Neural progenitor cell (in vitro differentiated cells): ENCODE results near the gene TMUB2. TPM values are rescaled to one million over a fixed set of nuclear protein-coding genes. Genes with fewer than 3 reads are reported as not detected.
"Not testable (repeated sequence)": the region's sequence is repeated elsewhere in the genome, so short reads cannot be mapped to it uniquely, and the experiment has no call there.

ENCODE experiments used
- DNase-seq: peaks from one replicate; pipeline ENCODE4 v3.0.0-alpha.2; 2016; ENCODE audit warnings: low spot score
- H2AFZ ChIP-seq: fragments of 200-600 bp; sonication (generic); replicated peaks from 2 replicates; pipeline ENCODE4 v1.6.1; 2016; ENCODE audit warnings: antibody characterized with exemption
- H3F3A ChIP-seq: fragments of 200-600 bp; sonication (generic); 2 replicates; pipeline ENCODE4 v1.6.1; 2016; ENCODE audit warnings: antibody characterized with exemption, low read depth
- H3K27ac ChIP-seq: fragments of 200-600 bp; sonication (generic); 2 replicates; pipeline ENCODE4 v1.5.1; 2016; ENCODE audit warnings: mild to moderate bottlenecking
- H3K27me3 ChIP-seq: fragments of 200-600 bp; sonication (generic); 2 replicates; pipeline ENCODE4 v1.6.1; 2016; ENCODE audit warnings: mild to moderate bottlenecking, moderate library complexity
- H3K36me3 ChIP-seq: fragments of 200-600 bp; sonication (generic); 2 replicates; pipeline ENCODE4 v1.5.1; 2016
- H3K4me1 ChIP-seq: fragments of 200-600 bp; sonication (generic); 2 replicates; pipeline ENCODE4 v1.6.1; 2016; ENCODE audit warnings: mixed run types
- H3K4me2 ChIP-seq: fragments of 200-600 bp; sonication (generic); 2 replicates; pipeline ENCODE4 v1.6.1; 2016
- H3K4me3 ChIP-seq: fragments of 200-600 bp; sonication (generic); 2 replicates; pipeline ENCODE4 v1.5.1; 2016
- H3K79me2 ChIP-seq: fragments of 200-600 bp; sonication (generic); 2 replicates; pipeline ENCODE4 v1.6.1; 2016; ENCODE audit warnings: low read depth
- H3K9ac ChIP-seq: fragments of 200-600 bp; sonication (generic); 2 replicates; pipeline ENCODE4 v1.6.1; 2016
- H3K9me3 ChIP-seq: fragments of 200-600 bp; sonication (generic); 2 replicates; pipeline ENCODE4 v1.5.1; 2016; ENCODE audit warnings: low read depth
- H4K20me1 ChIP-seq: fragments of 200-600 bp; sonication (generic); 2 replicates; pipeline ENCODE4 v1.6.1; 2016; ENCODE audit warnings: low read depth
- H3K27ac Mint-ChIP-seq: 3 replicates; pipeline ENCODE4 v1.8.0; 2021; ENCODE audit warnings: mixed read lengths
- H3K27me3 Mint-ChIP-seq: 2 replicates; pipeline ENCODE4 v1.8.0; 2022; ENCODE audit warnings: low read depth, mild to moderate bottlenecking, inconsistent platforms, moderate library complexity, mixed read lengths; ENCODE audit not compliant: insufficient read depth
- H3K36me3 Mint-ChIP-seq: 3 replicates; pipeline ENCODE4 v1.8.0; 2021; ENCODE audit warnings: mixed read lengths
- H3K4me1 Mint-ChIP-seq: 3 replicates; pipeline ENCODE4 v1.8.0; 2021; ENCODE audit warnings: mixed read lengths
- H3K4me3 Mint-ChIP-seq: 3 replicates; pipeline ENCODE4 v1.8.0; 2021; ENCODE audit warnings: mild to moderate bottlenecking, moderate library complexity, mixed read lengths
- H3K9me3 Mint-ChIP-seq: 3 replicates; pipeline ENCODE4 v1.8.0; 2020; ENCODE audit warnings: mixed read lengths
- CTCF ChIP-seq: fragments of 200-600 bp; sonication (generic); IDR thresholded peaks from 2 replicates; pipeline ENCODE4 v1.5.1; 2017; ENCODE audit warnings: antibody characterized with exemption, mild to moderate bottlenecking
- EZH2 ChIP-seq: fragments of 200-600 bp; sonication (generic); IDR thresholded peaks from 2 replicates; pipeline ENCODE4 v1.6.1; 2017; ENCODE audit warnings: antibody characterized with exemption, mild to moderate bottlenecking, moderate library complexity
- EZH2phosphoT487 ChIP-seq: fragments of 200-600 bp; sonication (generic); IDR thresholded peaks from 2 replicates; pipeline ENCODE4 v1.6.1; 2017; ENCODE audit warnings: antibody characterized with exemption
- total RNA-seq: library from RNA; depleted of rRNA; stranded (reverse); fragments of >200 nt; gene quantifications from 2 replicates; pipeline ENCODE4 v1.2.3, GENCODE V29; 2015; ENCODE audit warnings: low replicate concordance

Gene TMUB2
- total RNA-seq: 16.6 and 26.3 TPM in 2 replicates

DNA sequence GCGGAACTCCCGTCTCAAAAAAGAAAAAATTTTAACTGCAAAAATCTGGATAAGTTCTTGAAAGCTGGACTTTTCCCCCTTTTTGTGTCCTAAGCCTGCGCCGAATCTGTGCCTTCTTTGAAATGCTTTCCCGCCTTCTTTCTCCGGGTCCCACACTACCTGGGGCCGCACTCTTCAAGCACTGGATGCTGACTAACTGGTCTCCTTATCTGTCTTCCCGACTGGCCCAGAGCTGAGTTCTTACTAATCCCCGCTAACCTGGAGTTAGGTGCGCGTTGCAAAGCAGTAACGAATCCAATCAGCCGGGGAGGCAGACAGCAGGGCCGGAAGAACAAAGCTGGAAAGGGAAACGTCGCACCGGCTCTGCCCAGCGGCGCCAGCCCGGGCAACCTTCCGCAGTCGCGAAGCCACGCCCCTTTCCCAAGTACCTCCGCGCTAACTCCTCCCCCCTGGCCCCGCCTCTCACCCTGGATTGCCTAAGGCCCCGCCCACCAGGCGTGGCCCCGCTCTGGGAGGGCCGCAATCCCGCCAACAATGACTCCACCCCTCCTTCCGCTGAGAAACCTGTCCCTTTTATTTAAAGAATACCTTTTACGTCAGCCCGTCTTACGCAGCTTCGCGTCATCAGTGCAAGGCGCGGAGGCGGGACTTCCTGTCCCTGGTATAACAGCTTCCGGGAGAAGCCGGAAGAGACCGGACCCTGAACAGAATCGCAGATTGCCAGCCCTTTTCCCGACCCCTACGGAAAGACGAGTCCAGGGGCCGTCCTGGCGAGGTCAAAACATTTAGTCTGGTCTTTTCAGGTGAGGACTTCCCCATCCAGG, at the start of gene TMUB2:
Gene TMUB2 (plus strand): TSS at position 666 of the 824 bp plus-strand sequence. CDS start 737 bp downstream, outside the sequence.
- H3K9ac ChIP-seq: peak within 1 kb of the TSS; percentile 83
- Mint-ChIP-seq H3K36me3 (peaks cover 17% of the 10 kb centered on the region), H3K4me3 (peak within 1 kb of the TSS; percentile 99), H3K4me1 (peaks cover 33% of the 10 kb centered on the region), H3K27ac (peak within 1 kb of the TSS; percentile 96), H3K27me3 (peaks cover 17% of the 10 kb centered on the region), H3K9me3 (peaks cover 3% of the 10 kb centered on the region)
- TF ChIP-seq EZH2phosphoT487 (no peak), EZH2 (no peak), CTCF (no peak)
- no peaks in the 10 kb centered on the region for H3K9me3 ChIP-seq
- peaks cover 36% of the 10 kb centered on the region for H4K20me1 ChIP-seq
- peaks cover 25% of the 10 kb centered on the region for H3F3A ChIP-seq
- H3K4me2 ChIP-seq: peak within 1 kb of the TSS; percentile 92
- H2AFZ ChIP-seq: peak within 1 kb of the TSS; percentile 100
- DNase-seq: peak; percentile 100
- H3K4me1 ChIP-seq: peaks cover 16% of the 10 kb centered on the region
- peaks cover 64% of the 10 kb centered on the region for H3K79me2 ChIP-seq
- peak within 1 kb of the TSS; percentile 83 for H3K27ac ChIP-seq
- peaks cover 7% of the 10 kb centered on the region for H3K36me3 ChIP-seq
- H3K4me3 ChIP-seq: peak within 1 kb of the TSS; percentile 88
- H3K27me3 ChIP-seq: no peaks in the 10 kb centered on the region

GRCh38 chr17:44137891-44138709, 48.7 kb upstream of the TMUB2 start:
- no peaks in the 10 kb centered on the region for H4K20me1 ChIP-seq
- no peak overlapping the region for H3K9ac ChIP-seq
- H3K27me3 Mint-ChIP-seq: peaks cover 9% of the 10 kb centered on the region
- no peaks in the 10 kb centered on the region for H3K9me3 Mint-ChIP-seq
- no peak for TF ChIP-seq EZH2phosphoT487
- no peak for TF ChIP-seq EZH2
- no peak for TF ChIP-seq CTCF
- H3K4me2 ChIP-seq: peak overlapping the region; percentile 67
- no peaks in the 10 kb centered on the region for H3K9me3 ChIP-seq
- DNase-seq: peak; percentile 46
- no peaks in the 10 kb centered on the region for H3K36me3 ChIP-seq
- H2AFZ ChIP-seq: peak overlapping the region; percentile 30
- H3K79me2 ChIP-seq: peaks cover 7% of the 10 kb centered on the region
- peak overlapping the region; percentile 31 for H3K4me3 ChIP-seq
- no peak overlapping the region for H3K27ac ChIP-seq
- peaks cover 19% of the 10 kb centered on the region for H3K4me1 ChIP-seq
- H3K4me1 Mint-ChIP-seq: peaks cover 29% of the 10 kb centered on the region
- H3F3A ChIP-seq: peaks cover 22% of the 10 kb centered on the region
- H3K4me3 Mint-ChIP-seq: peak overlapping the region; percentile 73
- H3K27ac Mint-ChIP-seq: peak overlapping the region; percentile 76
- no peaks in the 10 kb centered on the region for H3K27me3 ChIP-seq
- no peaks in the 10 kb centered on the region for H3K36me3 Mint-ChIP-seq

GRCh38 chr17:44143921-44144320, 42.9 kb upstream of the TMUB2 start:
- Histone ChIP-seq H3K4me1 (peaks cover 10% of the 10 kb centered on the region), H3K79me2 (peaks cover 25% of the 10 kb centered on the region), H3F3A (peaks cover 20% of the 10 kb centered on the region)
- H3K36me3 ChIP-seq, H3K36me3 Mint-ChIP-seq, H2AFZ ChIP-seq, H3K27ac ChIP-seq, H3K4me3 ChIP-seq, DNase-seq, H3K9ac ChIP-seq, H3K27ac Mint-ChIP-seq, H3K4me2 ChIP-seq, H3K27me3 ChIP-seq, H3K27me3 Mint-ChIP-seq, H4K20me1 ChIP-seq, H3K9me3 Mint-ChIP-seq, H3K9me3 ChIP-seq: not testable (repeated sequence)
- H3K4me3 Mint-ChIP-seq: peak overlapping the region; percentile 74
- peaks cover 12% of the 10 kb centered on the region for H3K4me1 Mint-ChIP-seq
